Adrenal gland (tissue), 12 donors: ENCODE measurements around the gene INHBE. TPM values are rescaled to one million over a fixed set of nuclear protein-coding genes. Genes with fewer than 3 reads are reported as not detected.
A peak's percentile ranks its signal among the peaks of the same experiment; 100 is the strongest.

Experiments used
- DNase-seq, 7 donors: peaks; one replicate each; pipeline ENCODE4 v3.0.0-alpha.2; 2019 to 2020
- H3K27ac ChIP-seq, 5 donors: fragments of 200-600 bp; sonication (generic) in 4 of 5; 1 replicate in 3 of 5; 2 replicates in 2 of 5; pipeline versions ENCODE4 v1.5.1 to v1.8.0; 2016 to 2020; ENCODE audit warnings: mild to moderate bottlenecking in 1 of 5
- H3K27me3 ChIP-seq: fragments of 200-600 bp; 2 replicates; pipeline ENCODE4 v1.8.0; 2021
- H3K36me3 ChIP-seq, 2 donors: fragments of 200-600 bp; replicated peaks in 1 of 2; 1 replicate in 1 of 2; 2 replicates in 1 of 2; pipeline versions ENCODE4 v1.5.1 to v1.8.0; 2018 to 2022
- H3K4me1 ChIP-seq, 2 donors: fragments of 200-600 bp; replicated peaks in 1 of 2; 1 replicate in 1 of 2; 2 replicates in 1 of 2; pipeline versions ENCODE4 v1.5.1 to v1.8.0; 2018 to 2021
- H3K4me3 ChIP-seq, 4 donors: fragments of 200-600 bp; sonication (generic) in 3 of 4; one replicate each; pipeline ENCODE4 v1.5.1; 2016 to 2018
- H3K9me3 ChIP-seq, 3 donors: fragments of 200-600 bp; sonication (generic) in 1 of 3; replicated peaks in 1 of 3; 1 replicate in 2 of 3; 2 replicates in 1 of 3; pipeline versions ENCODE4 v1.5.1 to v1.8.0; 2016 to 2021
- POLR2A ChIP-seq, 2 donors: fragments of 450-650 bp; IDR thresholded peaks; one replicate each; pipeline ENCODE4 v1.6.1; 2017; ENCODE audit warnings: antibody characterized with exemption in 2 of 2, mild to moderate bottlenecking in 2 of 2, moderate library complexity in 1 of 2
- WGBS, 4 donors: extraction: QIAGEN DNeasy Blood & Tissue Kit in 2 of 4; methylation state at CpG; one replicate each; pipeline versions ENCODE4 v1.1.5 to v1.1.7; 2013 to 2017; 5-methylcytosine and 5-hydroxymethylcytosine counted together
- intact Hi-C, 2 donors: fragments of 100-400 bp; cut with DNase I; formaldehyde crosslinking; loops; one replicate each; pipeline versions ENCODE4 v1.14.1 to v1.15.0; 2022 to 2023
- polyA plus RNA-seq, 3 donors: library from polyadenylated mRNA; stranded (reverse); fragments of 200-250 nt in 2 of 3; fragments of 350-450 nt in 1 of 3; fragmentation: Illumina TruSeq in 1 of 3; extraction: RNeasy Lipid Tissue Mini Kit (QIAGEN cat#74804) in 1 of 3; gene quantifications; one replicate each; pipeline ENCODE4 v1.2.3, GENCODE V29; 2013 to 2014
- total RNA-seq, 9 donors: library from RNA; depleted of rRNA in 4 of 9; stranded (reverse); fragments of >200 nt in 4 of 9; fragments of 120-200 nt in 1 of 9; fragmentation: NEBNext Ultra II Directional in 1 of 9; extraction: Animal tissue kit (Norgen Biotek cat#: 25700) in 1 of 9; gene quantifications; one replicate each; pipeline versions ENCODE4 v1.1.0 to v1.2.4, GENCODE V29; 2013 to 2023
- TF ChIP-seq, protein P1 (sequence below), 6 experiments: fragments of 450-650 bp in 4 of 6; fragments of 200-600 bp in 2 of 6; sonication (generic) in 1 of 6; IDR thresholded peaks; 1 replicate in 5 of 6; 2 replicates in 1 of 6; pipeline versions ENCODE4 v1.5.1 to v1.8.0; 2016 to 2021; ENCODE audit warnings: antibody characterized with exemption in 6 of 6, mild to moderate bottlenecking in 2 of 6, moderate library complexity in 1 of 6
- donor health status: healthy with polysubstance abuse.
- donor health status: Bipolar disorder and iron deficiency.
- donor health status: DM: yes; HTN: yes; CAD: no.
- donor health status: DM: no; HTN: no; CAD: no.
- donor health status: DM: no; HTN: no; CAD: no.
- donor health status: DM: yes; HTN: yes; CAD: no.

INHBE gene
- total and polyA plus RNA-seq, 12 donors, result 0.11 TPM; not detected in 11

DNA sequence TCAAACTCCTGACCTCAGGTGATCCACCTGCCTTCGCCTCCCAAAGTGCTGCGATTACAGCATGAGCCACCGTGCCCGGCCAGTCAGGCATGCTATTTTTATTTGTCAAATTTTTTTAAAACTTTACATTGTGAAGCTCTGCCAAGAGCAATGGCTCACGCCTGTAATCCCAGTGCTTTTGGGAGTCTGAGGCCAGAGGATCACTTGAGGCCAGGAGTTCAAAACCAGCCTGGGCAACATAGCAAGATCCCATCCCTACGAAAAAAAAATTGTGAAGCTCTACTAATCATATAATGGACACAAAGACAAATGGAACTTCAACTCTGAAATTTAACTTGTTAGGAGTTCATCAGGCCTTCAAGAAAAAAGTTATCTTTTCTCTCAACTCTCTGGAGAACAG is 26.1 kb upstream of the INHBE start:
- no peaks in the 10 kb centered on the region for H3K9me3 ChIP-seq
- H3K27me3 ChIP-seq, result no peaks in the 10 kb centered on the region
- intact Hi-C loops, result no loop called here
- no peaks in the 10 kb centered on the region for H3K36me3 ChIP-seq
- H3K4me1 ChIP-seq, result peaks cover 6 to 8% of the 10 kb centered on the region in 2 donors
- peak in 1 of 7 donors; percentile 45 for DNase-seq
- no peak overlapping the region for H3K4me3 ChIP-seq
- H3K27ac ChIP-seq, result peak overlapping the region in 2 of 5 donors; percentile 93 to 99
- TF ChIP-seq, protein P1, sequence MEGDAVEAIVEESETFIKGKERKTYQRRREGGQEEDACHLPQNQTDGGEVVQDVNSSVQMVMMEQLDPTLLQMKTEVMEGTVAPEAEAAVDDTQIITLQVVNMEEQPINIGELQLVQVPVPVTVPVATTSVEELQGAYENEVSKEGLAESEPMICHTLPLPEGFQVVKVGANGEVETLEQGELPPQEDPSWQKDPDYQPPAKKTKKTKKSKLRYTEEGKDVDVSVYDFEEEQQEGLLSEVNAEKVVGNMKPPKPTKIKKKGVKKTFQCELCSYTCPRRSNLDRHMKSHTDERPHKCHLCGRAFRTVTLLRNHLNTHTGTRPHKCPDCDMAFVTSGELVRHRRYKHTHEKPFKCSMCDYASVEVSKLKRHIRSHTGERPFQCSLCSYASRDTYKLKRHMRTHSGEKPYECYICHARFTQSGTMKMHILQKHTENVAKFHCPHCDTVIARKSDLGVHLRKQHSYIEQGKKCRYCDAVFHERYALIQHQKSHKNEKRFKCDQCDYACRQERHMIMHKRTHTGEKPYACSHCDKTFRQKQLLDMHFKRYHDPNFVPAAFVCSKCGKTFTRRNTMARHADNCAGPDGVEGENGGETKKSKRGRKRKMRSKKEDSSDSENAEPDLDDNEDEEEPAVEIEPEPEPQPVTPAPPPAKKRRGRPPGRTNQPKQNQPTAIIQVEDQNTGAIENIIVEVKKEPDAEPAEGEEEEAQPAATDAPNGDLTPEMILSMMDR (IDR thresholded peaks at IDR 0.05), result no peak
- no peak for TF ChIP-seq POLR2A (IDR thresholded peaks at IDR 0.05)
- WGBS, 4 donors, result 72 to 92% (median 86%) methylated on average over 6 of the region's 6 CpGs

DNA sequence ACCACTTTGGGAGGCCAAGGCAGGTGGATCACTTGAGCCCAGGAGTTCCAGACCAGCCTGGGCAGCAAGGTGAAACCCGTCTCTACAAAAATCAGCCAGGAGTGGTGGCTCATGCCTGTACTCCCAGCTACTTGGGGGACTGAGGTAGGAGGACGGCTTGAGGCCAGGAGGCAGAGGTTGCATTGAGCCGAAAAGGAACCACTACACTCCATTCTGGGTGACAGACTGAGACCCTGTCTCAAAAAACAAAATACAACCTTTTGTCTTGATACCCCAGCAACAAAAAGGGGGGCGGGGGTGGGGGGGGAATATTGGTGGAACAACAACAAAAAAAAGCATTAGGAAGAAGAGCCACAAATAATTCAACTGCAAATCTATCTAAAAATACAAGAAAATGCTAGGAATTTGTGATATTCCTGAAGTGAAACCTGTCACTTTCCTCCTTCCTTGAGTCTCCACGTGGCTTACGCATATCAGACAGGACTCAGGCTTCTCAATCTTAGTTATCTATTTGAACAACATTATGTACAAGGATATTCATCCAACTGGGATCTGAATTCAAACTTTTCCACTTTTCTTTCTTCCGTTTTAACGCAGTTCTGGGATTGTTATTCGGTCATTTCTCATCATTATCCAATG is 25.5 kb upstream of the INHBE start:
- intact Hi-C loops, result no loop called here
- TF ChIP-seq POLR2A (IDR thresholded peaks at IDR 0.05), result no peak
- TF ChIP-seq, protein P1 (IDR thresholded peaks at IDR 0.05), result no peak
- H3K4me1 ChIP-seq, result peaks cover 6 to 8% of the 10 kb centered on the region in 2 donors
- H3K27ac ChIP-seq, result peak overlapping the region; percentile 8 to 99 (median 93)
- no peaks in the 10 kb centered on the region for H3K9me3 ChIP-seq
- no peaks in the 10 kb centered on the region for H3K27me3 ChIP-seq
- H3K36me3 ChIP-seq, result no peaks in the 10 kb centered on the region
- WGBS, 4 donors, result 19 to 33% (median 30%) methylated on average over 8 to 9 of the region's 9 CpGs
- peak overlapping the region in 2 of 4 donors; percentile 57 to 90 for H3K4me3 ChIP-seq
- DNase-seq, result peak in 1 of 7 donors; percentile 49

DNA sequence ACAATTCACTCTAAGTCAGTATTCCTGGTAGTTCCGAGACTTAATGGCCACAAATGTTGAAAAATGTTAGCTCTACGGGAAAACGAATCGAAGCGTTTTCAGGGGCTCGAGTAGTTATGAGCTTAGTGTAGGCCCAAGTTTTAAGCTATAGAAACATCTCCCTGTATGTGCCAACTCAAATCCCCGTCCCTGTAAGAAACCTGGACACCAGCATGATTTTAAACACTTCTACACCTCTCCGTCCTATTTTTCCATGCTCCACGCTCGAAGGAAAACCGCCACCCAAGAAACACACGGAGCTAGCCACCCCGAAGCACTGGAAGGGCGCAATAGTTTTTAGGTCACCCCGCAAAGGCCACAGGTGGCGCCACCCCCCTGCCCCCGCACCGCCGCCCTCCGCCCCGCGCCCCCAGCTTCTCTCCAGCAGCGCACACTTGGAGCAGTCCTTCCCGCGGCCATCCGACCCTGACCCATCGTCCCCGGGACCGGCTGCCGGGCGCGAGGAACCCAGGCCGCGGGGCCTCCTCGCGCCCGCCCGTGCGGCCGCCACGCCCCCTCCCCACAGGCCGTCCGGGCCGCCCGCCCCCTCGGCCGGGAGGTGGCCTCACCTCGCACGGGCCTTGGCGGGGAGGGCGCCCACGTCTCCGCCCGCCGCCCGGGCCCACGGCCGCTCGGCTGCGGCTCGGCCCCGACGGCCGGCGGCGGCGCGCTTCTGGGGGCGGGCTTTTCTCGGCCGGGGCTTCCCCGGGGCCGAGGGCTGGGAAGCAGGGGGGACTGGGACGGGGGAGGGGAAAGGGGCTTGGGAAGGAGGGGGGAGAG is 24.8 kb upstream of the INHBE start:
- peak overlapping the region; percentile 62 to 99 (median 93) for H3K27ac ChIP-seq
- no peaks in the 10 kb centered on the region for H3K9me3 ChIP-seq
- no peaks in the 10 kb centered on the region for H3K27me3 ChIP-seq
- intact Hi-C loops, result no loop called here
- 0 to 1% (median 0%) methylated on average over 15 to 73 of the region's 74 CpGs for WGBS, 4 donors
- H3K4me3 ChIP-seq, result peak overlapping the region in 3 of 4 donors; percentile 25 to 90 (median 57)
- TF ChIP-seq, protein P1 (IDR thresholded peaks at IDR 0.05), result no peak
- peak in 1 of 2 donors; percentile 47 for TF ChIP-seq POLR2A (IDR thresholded peaks at IDR 0.05)
- H3K36me3 ChIP-seq, result no peaks in the 10 kb centered on the region
- peaks cover 6 to 8% of the 10 kb centered on the region in 2 donors for H3K4me1 ChIP-seq
- peak; percentile 38 to 65 (median 51) for DNase-seq

DNA sequence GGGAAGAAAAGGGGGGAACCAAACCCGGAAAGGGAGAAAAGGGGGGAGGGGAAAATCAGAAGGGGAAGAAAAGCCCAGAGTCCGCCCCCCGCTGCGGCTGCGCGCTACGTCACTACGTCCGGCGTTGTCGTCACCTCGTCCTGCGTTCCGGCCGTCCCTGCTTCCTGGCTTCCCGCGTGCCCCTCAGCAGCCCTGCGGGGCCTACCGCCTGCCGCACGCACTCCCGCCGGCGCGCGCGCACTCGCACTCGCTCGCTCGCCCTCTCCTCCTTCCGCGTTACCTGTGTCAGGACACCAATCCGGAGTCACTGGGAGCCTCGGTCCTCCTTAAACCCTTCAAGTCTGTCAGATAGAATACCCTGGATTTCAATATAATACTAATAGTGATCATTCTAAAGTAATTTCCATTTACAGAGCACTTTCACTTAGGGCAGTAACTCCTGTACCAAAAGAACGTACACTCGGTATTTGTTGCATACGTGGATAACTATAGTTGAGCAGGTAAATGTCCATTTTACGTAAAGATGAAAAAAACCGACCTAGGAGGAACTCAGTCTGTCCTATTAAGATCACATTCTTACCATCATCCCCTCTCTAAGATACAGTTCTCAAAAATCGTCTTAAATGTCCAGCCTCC is 24.1 kb upstream of the INHBE start, which contains the start of gene R3HDM2:
Gene R3HDM2, minus strand, starts transcription at position 113 of the 636 bp plus-strand sequence. CDS start 120,615 bp downstream, outside the sequence.
- H3K27me3 ChIP-seq, result no peaks in the 10 kb centered on the region
- WGBS, 4 donors, result 1 to 2% (median 1%) methylated on average over 21 to 41 of the region's 41 CpGs

More for the DNA sequence above, 24.1 kb upstream of the INHBE start, which contains the start of gene R3HDM2:
- peak; percentile 95 to 98 (median 97) for DNase-seq
- intact Hi-C loops, result no loop called here
- peaks cover 6 to 8% of the 10 kb centered on the region in 2 donors for H3K4me1 ChIP-seq
- peak within 1 kb of the TSS in 3 of 4 donors; percentile 25 to 90 (median 57) for H3K4me3 ChIP-seq
- H3K9me3 ChIP-seq, result no peaks in the 10 kb centered on the region
- no peaks in the 10 kb centered on the region for H3K36me3 ChIP-seq
- peak within 1 kb of the TSS; percentile 62 to 99 (median 93) for H3K27ac ChIP-seq
- peak; percentile 89 to 95 for TF ChIP-seq POLR2A (IDR thresholded peaks at IDR 0.05)
- TF ChIP-seq, protein P1 (IDR thresholded peaks at IDR 0.05), result peak in 1 of 6 experiments; percentile 12
